Erythroblast (primary cell): ENCODE results near the gene MTHFD2.
"Not testable (repeated sequence)": the region's sequence is repeated elsewhere in the genome, so short reads cannot be mapped to it uniquely, and the experiment has no call there.

Source experiments
- GATA1 ChIP-seq: IDR thresholded peaks from 2 replicates; pipeline ENCODE4 v1.6.1; 2011; ENCODE audit warnings: low read depth, mild to moderate bottlenecking, control low read depth, low read length, moderate library complexity
- POLR2A ChIP-seq: IDR thresholded peaks from 2 replicates; pipeline ENCODE4 v1.6.1; 2011; ENCODE audit warnings: mild to moderate bottlenecking, low read length

DNA sequence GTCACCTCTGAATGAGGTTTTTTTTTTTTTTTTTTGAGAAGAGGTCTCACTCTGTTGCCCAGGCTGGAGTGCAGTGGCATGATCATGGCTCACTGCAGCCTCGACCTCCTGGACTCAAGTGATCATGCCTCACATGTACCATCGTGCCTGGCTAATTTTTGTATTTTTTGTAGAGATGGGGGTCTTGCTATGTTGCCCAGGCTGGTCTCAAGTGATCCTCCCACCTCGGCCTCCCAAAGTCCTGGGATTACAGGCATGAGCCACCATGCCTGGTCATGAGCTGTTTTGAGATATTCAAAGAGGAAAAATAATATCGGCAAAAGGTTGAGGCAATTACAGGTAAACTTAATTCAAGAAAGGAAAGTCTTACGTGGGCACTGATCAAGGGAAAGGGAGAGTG lies 31.4 kb downstream of the MTHFD2 start:
- TF ChIP-seq POLR2A, GATA1: not testable (repeated sequence)
